Measurements from ENCODE around the gene ARSI. TPM values are rescaled to one million over a fixed set of nuclear protein-coding genes. Genes with fewer than 3 reads are reported as not detected.

ARSI gene
- total and polyA plus RNA-seq, 2 of the 4 experiments (the other 2 are of a cell fraction): 14.8 to 15.2 TPM

GRCh38 chr5:150301901-150302300, 804 bp downstream of the ARSI start:
- DNase-seq: no peak
- H3K14ac ChIP-seq (replicated peaks; ENCODE audit: low read depth, low read length): peak overlapping the region; percentile 66
- H2BK120ac ChIP-seq (ENCODE audit: low read depth, low read length): peak overlapping the region; percentile 80
- peaks cover 37% of the 10 kb centered on the region for H3K9me1 ChIP-seq (ENCODE audit: insufficient read depth, low read length)
- intact Hi-C loops (cut with micrococcal nuclease): loop anchor here (2.0 kb wide), 1 partner anchor 49 kb away; no protein-coding TSS in a partner anchor
- H2BK5ac ChIP-seq (ENCODE audit: low read depth, low read length, poor library complexity, severe bottlenecking): peak overlapping the region; percentile 45
- peak overlapping the region; percentile 91 for H3K4ac ChIP-seq (ENCODE audit: low read depth, low read length)
- H3K4me3 ChIP-seq (ENCODE audit: insufficient read depth, low read depth, low read length): peak overlapping the region; percentile 38
- peak overlapping the region; percentile 27 for H4K5ac ChIP-seq (ENCODE audit: low read depth, low read length)
- CTCF ChIA-PET: no interaction called here
- peak overlapping the region; percentile 19 for H3K23ac ChIP-seq (ENCODE audit: low read depth, low read length)
- H2AK9ac ChIP-seq (replicated peaks; ENCODE audit: low read depth, low read length, poor library complexity): peak overlapping the region; percentile 22
- peak overlapping the region; percentile 55; the same call in 1 of the 2 replicates for H2BK20ac ChIP-seq (ENCODE audit: low read depth, low read length)
- H4K8ac ChIP-seq (ENCODE audit: low read depth in 2 of 2, low read length in 2 of 2): peak overlapping the region; percentile 32 to 56; a peak in 2 of 4 replicates
- H3K9me3 ChIP-seq (ENCODE audit: control insufficient read depth, insufficient read depth, low read length): no peaks in the 10 kb centered on the region
- no CpG with 5 or more reads among the region's 22 CpGs for WGBS, 2 experiments (ENCODE audit: extremely low coverage in 2 of 2, insufficient read length in 1 of 2)
- H3K56ac ChIP-seq (ENCODE audit: extremely low read depth, insufficient read depth, low read length): no peak overlapping the region
- peaks cover 12% of the 10 kb centered on the region; the same call in 1 of the 2 replicates for H3K36me3 ChIP-seq (ENCODE audit: control insufficient read depth, insufficient read depth, low read length)
- BruUV-seq (replicated peaks): no TSS peak
- in situ Hi-C loops (cut with MboI; ENCODE audit: low sequenced_read_pairs): no loop called here
- peak overlapping the region; percentile 64; the same call in 1 of the 2 replicates for H4K91ac ChIP-seq (ENCODE audit: insufficient read depth, low read depth, low read length)
- peak overlapping the region; percentile 15; the same call in 1 of the 2 replicates for H3K18ac ChIP-seq (ENCODE audit: low read depth, low read length)
- H3K27ac ChIP-seq (ENCODE audit: insufficient read depth, low read length): peak overlapping the region; percentile 84
- peak overlapping the region; percentile 17; the same call in 2 of the 3 replicates for H2BK15ac ChIP-seq (ENCODE audit: low read depth, low read length)
- TF ChIP-seq, protein P1, sequence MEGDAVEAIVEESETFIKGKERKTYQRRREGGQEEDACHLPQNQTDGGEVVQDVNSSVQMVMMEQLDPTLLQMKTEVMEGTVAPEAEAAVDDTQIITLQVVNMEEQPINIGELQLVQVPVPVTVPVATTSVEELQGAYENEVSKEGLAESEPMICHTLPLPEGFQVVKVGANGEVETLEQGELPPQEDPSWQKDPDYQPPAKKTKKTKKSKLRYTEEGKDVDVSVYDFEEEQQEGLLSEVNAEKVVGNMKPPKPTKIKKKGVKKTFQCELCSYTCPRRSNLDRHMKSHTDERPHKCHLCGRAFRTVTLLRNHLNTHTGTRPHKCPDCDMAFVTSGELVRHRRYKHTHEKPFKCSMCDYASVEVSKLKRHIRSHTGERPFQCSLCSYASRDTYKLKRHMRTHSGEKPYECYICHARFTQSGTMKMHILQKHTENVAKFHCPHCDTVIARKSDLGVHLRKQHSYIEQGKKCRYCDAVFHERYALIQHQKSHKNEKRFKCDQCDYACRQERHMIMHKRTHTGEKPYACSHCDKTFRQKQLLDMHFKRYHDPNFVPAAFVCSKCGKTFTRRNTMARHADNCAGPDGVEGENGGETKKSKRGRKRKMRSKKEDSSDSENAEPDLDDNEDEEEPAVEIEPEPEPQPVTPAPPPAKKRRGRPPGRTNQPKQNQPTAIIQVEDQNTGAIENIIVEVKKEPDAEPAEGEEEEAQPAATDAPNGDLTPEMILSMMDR (conservative IDR thresholded peaks at IDR 0.05; ENCODE audit: low read depth, low read length): no peak
- TF ChIP-seq, protein P2, sequence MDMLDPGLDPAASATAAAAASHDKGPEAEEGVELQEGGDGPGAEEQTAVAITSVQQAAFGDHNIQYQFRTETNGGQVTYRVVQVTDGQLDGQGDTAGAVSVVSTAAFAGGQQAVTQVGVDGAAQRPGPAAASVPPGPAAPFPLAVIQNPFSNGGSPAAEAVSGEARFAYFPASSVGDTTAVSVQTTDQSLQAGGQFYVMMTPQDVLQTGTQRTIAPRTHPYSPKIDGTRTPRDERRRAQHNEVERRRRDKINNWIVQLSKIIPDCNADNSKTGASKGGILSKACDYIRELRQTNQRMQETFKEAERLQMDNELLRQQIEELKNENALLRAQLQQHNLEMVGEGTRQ (IDR thresholded peaks at IDR 0.05; ENCODE audit: low read depth, low read length): no peak
- TF ChIP-seq NFE2L2 (IDR thresholded peaks at IDR 0.05; ENCODE audit: low read depth, low read length) (no peak), MAZ (IDR thresholded peaks at IDR 0.05; ENCODE audit: borderline replicate concordance, low read depth, low read length) (no peak), RAD21 (IDR thresholded peaks at IDR 0.05; ENCODE audit: low read length) (no peak)
- TF ChIP-seq, protein P3, sequence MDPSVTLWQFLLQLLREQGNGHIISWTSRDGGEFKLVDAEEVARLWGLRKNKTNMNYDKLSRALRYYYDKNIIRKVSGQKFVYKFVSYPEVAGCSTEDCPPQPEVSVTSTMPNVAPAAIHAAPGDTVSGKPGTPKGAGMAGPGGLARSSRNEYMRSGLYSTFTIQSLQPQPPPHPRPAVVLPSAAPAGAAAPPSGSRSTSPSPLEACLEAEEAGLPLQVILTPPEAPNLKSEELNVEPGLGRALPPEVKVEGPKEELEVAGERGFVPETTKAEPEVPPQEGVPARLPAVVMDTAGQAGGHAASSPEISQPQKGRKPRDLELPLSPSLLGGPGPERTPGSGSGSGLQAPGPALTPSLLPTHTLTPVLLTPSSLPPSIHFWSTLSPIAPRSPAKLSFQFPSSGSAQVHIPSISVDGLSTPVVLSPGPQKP (IDR thresholded peaks at IDR 0.05; ENCODE audit: borderline replicate concordance, low read depth, low read length): no peak
- H3K27me3 ChIP-seq (ENCODE audit: control insufficient read depth, insufficient read depth, low read length): no peaks in the 10 kb centered on the region
- peaks cover 45% of the 10 kb centered on the region for H3K4me1 ChIP-seq (ENCODE audit: control insufficient read depth, insufficient read depth, low read length)
- dilution Hi-C loops (cut with HindIII; ENCODE audit: low sequenced_read_pairs, unreplicated experiment): no loop called here
- peaks cover 8% of the 10 kb centered on the region; the same call in 1 of the 2 replicates for H4K20me1 ChIP-seq (ENCODE audit: insufficient read depth, low read length)
- no peak for ATAC-seq (ENCODE audit: low read depth)
- peaks cover 4 to 35% of the 10 kb centered on the region in 2 experiments; a peak in 3 of 4 replicates for H3K79me1 ChIP-seq (ENCODE audit: low read depth in 1 of 2, low read length in 2 of 2)
- H2AK5ac ChIP-seq (ENCODE audit: low read depth, low read length): peak overlapping the region; percentile 65
- peak overlapping the region; percentile 75 for H3K4me2 ChIP-seq (ENCODE audit: low read depth, low read length)
- H2AFZ ChIP-seq (replicated peaks; ENCODE audit: low read length, poor library complexity): peak overlapping the region; percentile 93
- POLR2A ChIA-PET (ENCODE audit: unreplicated experiment): no interaction called here
- peak overlapping the region; percentile 72 for H3K9ac ChIP-seq (ENCODE audit: low read depth, low read length)
